Panc1 (cell line): Measurements from ENCODE around the gene PRCC. TPM values are rescaled to one million over a fixed set of nuclear protein-coding genes. Genes with fewer than 3 reads are reported as not detected.
A peak's percentile ranks its signal among the peaks of the same experiment; 100 is the strongest.

Source experiments
- ATAC-seq: fragments of 200-7000 bp; cut with Tn5 transposase; 2 replicates; pipeline ENCODE4 v1.9.1; 2020; ENCODE audit warnings: mild to moderate bottlenecking, moderate library complexity
- BruUV-seq: library from RNA; stranded (reverse); fragments of 400-500 nt; replicated peaks from 2 replicates; lab custom pipeline; 2021; lab: Mats Ljungman, UMichigan
- CTCF ChIA-PET: fragments of 300-600 bp; sonication (Branson Sonifier 250); formaldehyde crosslinking; loops from one replicate; lab custom pipeline; 2022; ENCODE audit warnings: antibody characterized with exemption; lab: Charles Lee
- POLR2A ChIA-PET: fragments of 300-600 bp; sonication (Branson Sonifier 250); formaldehyde crosslinking; loops from one replicate; lab custom pipeline; 2022; ENCODE audit warnings: antibody characterized with exemption; lab: Charles Lee
- DNase-seq: peaks from one replicate; pipeline ENCODE4 v3.0.0-alpha.2; 2010; ENCODE audit warnings: low read depth, low spot score
- H3K27ac ChIP-seq: 2 replicates; pipeline ENCODE4 v1.5.1; 2011; ENCODE audit warnings: mild to moderate bottlenecking, low read length, inconsistent platforms
- H3K27me3 ChIP-seq: fragments of 200-500 bp; sonication (Bioruptor generic); 2 replicates; pipeline ENCODE4 v1.6.0; 2014; ENCODE audit warnings: low read length, inconsistent platforms; ENCODE audit not compliant: control insufficient read depth, insufficient read depth
- H3K36me3 ChIP-seq: fragments of 200-500 bp; sonication (Bioruptor generic); 2 replicates; pipeline ENCODE4 v1.5.1; 2014; ENCODE audit warnings: inconsistent platforms, mild to moderate bottlenecking, low read length, moderate library complexity; ENCODE audit not compliant: control insufficient read depth, insufficient read depth
- H3K4me1 ChIP-seq: 2 replicates; pipeline ENCODE4 v1.5.1; 2011; ENCODE audit warnings: inconsistent platforms, mild to moderate bottlenecking, low read length, moderate library complexity; ENCODE audit not compliant: control insufficient read depth, insufficient read depth
- H3K4me3 ChIP-seq, 2 experiments: 2 replicates each; pipeline ENCODE4 v1.5.1; 2011 to 2012; ENCODE audit warnings: low read depth in 2 of 2, low read length in 2 of 2, mild to moderate bottlenecking in 2 of 2, inconsistent platforms in 1 of 2, moderate library complexity in 1 of 2
- H3K9me3 ChIP-seq: fragments of 200-500 bp; sonication (Bioruptor generic); 2 replicates; pipeline ENCODE4 v1.5.1; 2014; ENCODE audit warnings: low read depth, mild to moderate bottlenecking, inconsistent platforms, low read length, moderate library complexity; ENCODE audit not compliant: control insufficient read depth, insufficient read depth
- POLR2AphosphoS5 ChIP-seq: IDR thresholded peaks from 2 replicates; pipeline ENCODE4 v1.6.1; 2012; ENCODE audit warnings: mild to moderate bottlenecking, low read depth, low read length, moderate library complexity
- SIN3A ChIP-seq: IDR thresholded peaks from 2 replicates; pipeline ENCODE4 v1.6.1; 2012; ENCODE audit warnings: low read depth, mild to moderate bottlenecking, low read length, moderate library complexity, borderline replicate concordance; ENCODE audit not compliant: insufficient read depth
- TCF7L2 ChIP-seq: IDR thresholded peaks from 2 replicates; pipeline ENCODE4 v1.6.1; 2011; ENCODE audit warnings: mild to moderate bottlenecking, low read depth, low read length, inconsistent platforms
- in situ Hi-C: cut with HindIII; loops from 2 replicates; pipeline ENCODE4 v1.10.0; 2016; ENCODE audit warnings: low sequenced_read_pairs, low pct_unique_long_range_greater_than_20kb
- intact Hi-C: fragments of 100-400 bp; cut with micrococcal nuclease; formaldehyde crosslinking; loops from one replicate; pipeline ENCODE4 v1.10.0; 2022; ENCODE audit not compliant: unreplicated experiment
- total RNA-seq: library from RNA; stranded (reverse); gene quantifications from one replicate; pipeline ENCODE4 v1.2.1, GENCODE V29; 2021; ENCODE audit not compliant: unreplicated experiment
- TF ChIP-seq, protein P1 (sequence below): fragments of 450-650 bp; IDR thresholded peaks from 2 replicates; pipeline ENCODE4 v1.5.1; 2017; ENCODE audit warnings: mild to moderate bottlenecking

Gene PRCC
- total RNA-seq, 1 experiment from 2014 or later, result 78.5 TPM

- Histone ChIP-seq H3K9me3 (no peaks in the 10 kb centered on the region), H3K27me3 (no peaks in the 10 kb centered on the region), H3K27ac (peak overlapping the region; percentile 97), H3K36me3 (peaks cover 17% of the 10 kb centered on the region), H3K4me1 (peaks cover 24% of the 10 kb centered on the region), H3K4me3 (peak overlapping the region; percentile 87 to 99)
- POLR2A ChIA-PET, result interaction anchor here (0.6 to 1.6 kb wide), 3 partner anchors 30 to 50 kb away, joined by 3 to 12 read pairs (median 8); no protein-coding TSS in a partner anchor
- no peak for DNase-seq
- no TSS peak for BruUV-seq
- intact Hi-C loops, result loop anchor here (1.0 to 2.0 kb wide), 2 partner anchors 37 to 132 kb away; partner anchors contain the start of gene INSRR
- in situ Hi-C loops, result no loop called here
- CTCF ChIA-PET, result interaction anchor here (0.6 to 2.8 kb wide), 26 partner anchors 11 to 201 kb away, joined by 3 to 118 read pairs (median 4); partner anchors contain the start of genes CRABP2, INSRR, IQGAP3 and MRPL24
- TF ChIP-seq TCF7L2, result no peak
- TF ChIP-seq, protein P1, sequence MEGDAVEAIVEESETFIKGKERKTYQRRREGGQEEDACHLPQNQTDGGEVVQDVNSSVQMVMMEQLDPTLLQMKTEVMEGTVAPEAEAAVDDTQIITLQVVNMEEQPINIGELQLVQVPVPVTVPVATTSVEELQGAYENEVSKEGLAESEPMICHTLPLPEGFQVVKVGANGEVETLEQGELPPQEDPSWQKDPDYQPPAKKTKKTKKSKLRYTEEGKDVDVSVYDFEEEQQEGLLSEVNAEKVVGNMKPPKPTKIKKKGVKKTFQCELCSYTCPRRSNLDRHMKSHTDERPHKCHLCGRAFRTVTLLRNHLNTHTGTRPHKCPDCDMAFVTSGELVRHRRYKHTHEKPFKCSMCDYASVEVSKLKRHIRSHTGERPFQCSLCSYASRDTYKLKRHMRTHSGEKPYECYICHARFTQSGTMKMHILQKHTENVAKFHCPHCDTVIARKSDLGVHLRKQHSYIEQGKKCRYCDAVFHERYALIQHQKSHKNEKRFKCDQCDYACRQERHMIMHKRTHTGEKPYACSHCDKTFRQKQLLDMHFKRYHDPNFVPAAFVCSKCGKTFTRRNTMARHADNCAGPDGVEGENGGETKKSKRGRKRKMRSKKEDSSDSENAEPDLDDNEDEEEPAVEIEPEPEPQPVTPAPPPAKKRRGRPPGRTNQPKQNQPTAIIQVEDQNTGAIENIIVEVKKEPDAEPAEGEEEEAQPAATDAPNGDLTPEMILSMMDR, result peak; percentile 60
- ATAC-seq, result peak; percentile 22; the same call in 1 of the 2 replicates
Measured at GRCh38 chr1:156726549-156727226, 40.6 kb upstream of the PRCC start.

GRCh38 chr1:156727492-156727891 is 39.8 kb upstream of the PRCC start:
- ChIA-PET POLR2A (no interaction called here), CTCF (interaction anchor here (0.6 to 2.8 kb wide), 9 partner anchors 14 to 163 kb away, joined by 3 to 118 read pairs (median 3); partner anchors contain the start of genes CRABP2, INSRR and MRPL24)
- H3K27me3 ChIP-seq, result no peaks in the 10 kb centered on the region
- intact Hi-C loops, result loop anchor here (2.0 kb wide), 1 partner anchor 131 kb away; the partner anchor contains the start of gene INSRR
- peaks cover 24% of the 10 kb centered on the region for H3K4me1 ChIP-seq
- H3K4me3 ChIP-seq, result peak overlapping the region; percentile 87 to 99
- TF ChIP-seq SIN3A (no peak), TCF7L2 (no peak)
- TF ChIP-seq, protein P1, result no peak
- ATAC-seq, result no peak
- peaks cover 15% of the 10 kb centered on the region for H3K36me3 ChIP-seq
- in situ Hi-C loops, result no loop called here
- no peak for DNase-seq
- peak overlapping the region; percentile 97 for H3K27ac ChIP-seq
- BruUV-seq, result no TSS peak
- no peaks in the 10 kb centered on the region for H3K9me3 ChIP-seq

GRCh38 chr1:156727926-156728598 is 39.3 kb upstream of the PRCC start, which contains the start of gene METTL25B:
TSS of gene METTL25B (plus strand) at chr1:156728469. CDS start at chr1:156729105, 636 bp downstream.
- Histone ChIP-seq H3K36me3 (peaks cover 12% of the 10 kb centered on the region), H3K9me3 (no peaks in the 10 kb centered on the region), H3K4me3 (peak within 1 kb of the TSS; percentile 87 to 99), H3K27ac (peak within 1 kb of the TSS; percentile 97), H3K27me3 (no peaks in the 10 kb centered on the region), H3K4me1 (peaks cover 24% of the 10 kb centered on the region)
- ChIA-PET CTCF (interaction anchor here (0.6 to 1.6 kb wide), 4 partner anchors 38 to 132 kb away, joined by 3 to 8 read pairs (median 5); partner anchors contain the start of gene INSRR), POLR2A (interaction anchor here (0.6 to 1.9 kb wide), 9 partner anchors 13 to 317 kb away, joined by 3 to 6 read pairs (median 3); partner anchors contain the start of gene MRPL24)
- no TSS peak for BruUV-seq
- no peak for DNase-seq
- in situ Hi-C loops, result no loop called here
- intact Hi-C loops, result loop anchor here (2.0 kb wide), 1 partner anchor 131 kb away; the partner anchor contains the start of gene INSRR
- peak; percentile 85 for ATAC-seq
- TF ChIP-seq POLR2AphosphoS5, result peak; percentile 84; the same call in 1 of the 2 replicates
- no peak for TF ChIP-seq TCF7L2
